K562 (cell line): Measurements from ENCODE around the gene SLC22A23. TPM values are rescaled to one million over a fixed set of nuclear protein-coding genes. Genes with fewer than 3 reads are reported as not detected.

Experiments
- CBFA2T3 ChIP-seq: fragments of 450-650 bp; IDR thresholded peaks from 2 replicates; pipeline ENCODE4 v1.6.1; 2017
- CEBPG ChIP-seq, 3 experiments: fragments of 200-800 bp in 1 of 3; sonication (Bioruptor generic) in 1 of 3; sonication (generic) in 1 of 3; formaldehyde crosslinking in 1 of 3; IDR thresholded peaks in 2 of 3; conservative IDR thresholded peaks in 1 of 3; 2 replicates each; pipeline versions ENCODE4 v1.6.1 to v1.8.0; 2016 to 2022; ENCODE audit warnings: missing compliant biosample characterization in 2 of 3, missing genetic modification characterization in 2 of 3, mild to moderate bottlenecking in 1 of 3, missing genetic modification reagents in 1 of 3
- CHD4 ChIP-seq: fragments of 200-600 bp; sonication (generic); IDR thresholded peaks from 3 replicates; pipeline ENCODE4 v1.6.1; 2012; ENCODE audit warnings: low read depth, mild to moderate bottlenecking, mixed read lengths, low read length, inconsistent platforms; ENCODE audit not compliant: insufficient read depth, insufficient replicate concordance, poor library complexity, severe bottlenecking
- ESRRB ChIP-seq: fragments of 250-450 bp; sonication (Bioruptor Pico); IDR thresholded peaks from 2 replicates; pipeline ENCODE4 v1.5.0; 2020; ENCODE audit warnings: mild to moderate bottlenecking, moderate library complexity, borderline replicate concordance
- FIP1L1 ChIP-seq: fragments of 200-400 bp; formaldehyde crosslinking; IDR thresholded peaks from 2 replicates; pipeline ENCODE4 v1.6.1; 2018; ENCODE audit warnings: mild to moderate bottlenecking, low read depth, low read length; ENCODE audit not compliant: poor library complexity, severe bottlenecking
- RBFOX2 ChIP-seq: fragments of 200-400 bp; formaldehyde crosslinking; IDR thresholded peaks from 2 replicates; pipeline ENCODE4 v1.6.1; 2017; ENCODE audit warnings: low read depth, mild to moderate bottlenecking, low read length, moderate library complexity
- SMC3 ChIP-seq: conservative IDR thresholded peaks from 2 replicates; pipeline ENCODE4 v1.6.1; 2011; ENCODE audit warnings: low read depth, low read length, improper control_type of control experiment; ENCODE audit not compliant: insufficient read depth
- SPI1 ChIP-seq: IDR thresholded peaks from 2 replicates; pipeline ENCODE4 v1.6.1; 2011; ENCODE audit warnings: low read depth, low read length, control low read depth, borderline replicate concordance
- ZNF217 ChIP-seq: sonication (generic); formaldehyde crosslinking; IDR thresholded peaks from 2 replicates; pipeline ENCODE4 v1.8.0; 2022; ENCODE audit warnings: mild to moderate bottlenecking, missing genetic modification reagents
- ZNF707 ChIP-seq: fragments of 250-450 bp; sonication (Bioruptor Pico); conservative IDR thresholded peaks from 2 replicates; pipeline ENCODE4 v1.8.0; 2022; ENCODE audit warnings: inconsistent platforms, mild to moderate bottlenecking, moderate library complexity
- polyA plus RNA-seq, 8 experiments: library from polyadenylated mRNA; depleted of rRNA in 4 of 8; stranded (reverse) in 5 of 8; unstranded in 3 of 8; fragments of >200 nt; fragmentation: Nextera tagmentation in 2 of 8; fragmentation: Illumina TruSeq in 1 of 8; extraction: Ambion mirVana in 2 of 8; extraction: Trizol in 1 of 8; gene quantifications; 2 replicates each; pipeline versions ENCODE4 v1.2.1 to v1.2.3, GENCODE V29; 2011 to 2014; ENCODE audit warnings: inconsistent platforms in 1 of 8, missing spikeins in 1 of 8
- total RNA-seq, 7 experiments: library from RNA; depleted of rRNA in 6 of 7; stranded (reverse); fragments of >200 nt in 6 of 7; fragmentation: Illumina TruSeq in 2 of 7; extraction: Trizol in 2 of 7; gene quantifications; 2 replicates each; pipeline versions ENCODE4 v1.2.1 to v1.2.3, GENCODE V29; 2011 to 2021; ENCODE audit warnings: low replicate concordance in 1 of 7
- TF ChIP-seq, protein P1 (sequence below): fragments of 250-450 bp; sonication (Bioruptor Pico); IDR thresholded peaks from 2 replicates; pipeline ENCODE4 v1.8.0; 2021; ENCODE audit warnings: moderate library complexity, mild to moderate bottlenecking, inconsistent platforms
- TF ChIP-seq, protein P2 (sequence below): fragments of 450-650 bp; IDR thresholded peaks from 2 replicates; pipeline ENCODE4 v1.6.1; 2014; ENCODE audit warnings: low read depth, mild to moderate bottlenecking, moderate library complexity, borderline replicate concordance
- TF ChIP-seq, protein P3 (sequence below), 2 experiments: fragments of 450-650 bp in 1 of 2; sonication (generic) in 1 of 2; formaldehyde crosslinking in 1 of 2; IDR thresholded peaks; 2 replicates each; pipeline versions ENCODE4 v1.7.1 to v1.9.0; 2016 to 2022; ENCODE audit warnings: inconsistent platforms in 1 of 2, mild to moderate bottlenecking in 1 of 2, missing genetic modification reagents in 1 of 2

Gene SLC22A23
- total and polyA plus RNA-seq, 9 of the 15 experiments (the other 6 are each of a cell fraction or from before 2014, with no cell fraction given) = 0.30 to 8.7 (median 2.5) TPM

DNA sequence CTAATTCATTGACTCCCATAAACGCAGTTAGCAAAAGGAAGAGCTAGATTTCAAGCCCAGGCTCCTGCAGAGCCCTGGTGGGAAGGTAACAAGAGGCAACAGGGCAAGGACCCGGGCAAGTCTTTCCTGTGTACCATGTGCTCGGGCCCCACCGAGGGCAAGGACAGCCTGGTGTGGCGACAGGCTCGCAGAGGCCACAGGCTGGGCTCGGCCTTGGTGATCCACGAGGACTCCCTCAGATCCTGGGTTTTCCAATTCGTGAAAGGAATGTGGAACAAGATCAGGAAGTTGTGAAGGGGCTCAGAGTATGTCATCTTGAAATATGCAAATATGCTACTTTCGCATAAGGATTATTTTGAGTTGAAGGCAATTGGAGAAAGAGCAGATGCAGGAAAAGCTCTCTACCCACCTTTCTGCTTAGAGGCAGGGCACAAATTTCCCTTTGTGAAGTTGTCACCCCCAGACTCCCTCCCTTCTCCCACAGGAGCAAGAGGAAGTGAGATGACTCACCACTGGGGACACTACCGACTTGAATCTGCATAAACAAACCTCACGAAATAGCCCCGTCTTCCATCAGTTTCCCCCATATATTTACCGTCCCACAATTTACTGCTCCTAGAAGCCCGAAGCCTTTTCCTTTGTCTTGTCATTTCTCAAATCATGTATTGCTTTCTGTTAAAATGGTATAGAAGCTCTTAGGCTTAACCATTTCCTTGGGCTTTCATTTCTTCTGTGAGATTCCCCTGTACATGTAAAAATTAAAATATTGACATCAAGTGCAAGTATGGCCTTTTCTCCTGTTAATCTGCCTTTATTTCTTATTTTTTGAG is 119.1 kb downstream of the SLC22A23 start (continued):
- TF ChIP-seq, protein P1, sequence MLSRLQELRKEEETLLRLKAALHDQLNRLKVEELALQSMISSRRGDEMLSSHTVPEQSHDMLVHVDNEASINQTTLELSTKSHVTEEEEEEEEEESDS (CRISPR knock-in tag) = no peak
- no peak for TF ChIP-seq ZNF707
- no peak for TF ChIP-seq CBFA2T3
- TF ChIP-seq, protein P2, sequence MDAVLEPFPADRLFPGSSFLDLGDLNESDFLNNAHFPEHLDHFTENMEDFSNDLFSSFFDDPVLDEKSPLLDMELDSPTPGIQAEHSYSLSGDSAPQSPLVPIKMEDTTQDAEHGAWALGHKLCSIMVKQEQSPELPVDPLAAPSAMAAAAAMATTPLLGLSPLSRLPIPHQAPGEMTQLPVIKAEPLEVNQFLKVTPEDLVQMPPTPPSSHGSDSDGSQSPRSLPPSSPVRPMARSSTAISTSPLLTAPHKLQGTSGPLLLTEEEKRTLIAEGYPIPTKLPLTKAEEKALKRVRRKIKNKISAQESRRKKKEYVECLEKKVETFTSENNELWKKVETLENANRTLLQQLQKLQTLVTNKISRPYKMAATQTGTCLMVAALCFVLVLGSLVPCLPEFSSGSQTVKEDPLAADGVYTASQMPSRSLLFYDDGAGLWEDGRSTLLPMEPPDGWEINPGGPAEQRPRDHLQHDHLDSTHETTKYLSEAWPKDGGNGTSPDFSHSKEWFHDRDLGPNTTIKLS = no peak
- TF ChIP-seq, protein P3, sequence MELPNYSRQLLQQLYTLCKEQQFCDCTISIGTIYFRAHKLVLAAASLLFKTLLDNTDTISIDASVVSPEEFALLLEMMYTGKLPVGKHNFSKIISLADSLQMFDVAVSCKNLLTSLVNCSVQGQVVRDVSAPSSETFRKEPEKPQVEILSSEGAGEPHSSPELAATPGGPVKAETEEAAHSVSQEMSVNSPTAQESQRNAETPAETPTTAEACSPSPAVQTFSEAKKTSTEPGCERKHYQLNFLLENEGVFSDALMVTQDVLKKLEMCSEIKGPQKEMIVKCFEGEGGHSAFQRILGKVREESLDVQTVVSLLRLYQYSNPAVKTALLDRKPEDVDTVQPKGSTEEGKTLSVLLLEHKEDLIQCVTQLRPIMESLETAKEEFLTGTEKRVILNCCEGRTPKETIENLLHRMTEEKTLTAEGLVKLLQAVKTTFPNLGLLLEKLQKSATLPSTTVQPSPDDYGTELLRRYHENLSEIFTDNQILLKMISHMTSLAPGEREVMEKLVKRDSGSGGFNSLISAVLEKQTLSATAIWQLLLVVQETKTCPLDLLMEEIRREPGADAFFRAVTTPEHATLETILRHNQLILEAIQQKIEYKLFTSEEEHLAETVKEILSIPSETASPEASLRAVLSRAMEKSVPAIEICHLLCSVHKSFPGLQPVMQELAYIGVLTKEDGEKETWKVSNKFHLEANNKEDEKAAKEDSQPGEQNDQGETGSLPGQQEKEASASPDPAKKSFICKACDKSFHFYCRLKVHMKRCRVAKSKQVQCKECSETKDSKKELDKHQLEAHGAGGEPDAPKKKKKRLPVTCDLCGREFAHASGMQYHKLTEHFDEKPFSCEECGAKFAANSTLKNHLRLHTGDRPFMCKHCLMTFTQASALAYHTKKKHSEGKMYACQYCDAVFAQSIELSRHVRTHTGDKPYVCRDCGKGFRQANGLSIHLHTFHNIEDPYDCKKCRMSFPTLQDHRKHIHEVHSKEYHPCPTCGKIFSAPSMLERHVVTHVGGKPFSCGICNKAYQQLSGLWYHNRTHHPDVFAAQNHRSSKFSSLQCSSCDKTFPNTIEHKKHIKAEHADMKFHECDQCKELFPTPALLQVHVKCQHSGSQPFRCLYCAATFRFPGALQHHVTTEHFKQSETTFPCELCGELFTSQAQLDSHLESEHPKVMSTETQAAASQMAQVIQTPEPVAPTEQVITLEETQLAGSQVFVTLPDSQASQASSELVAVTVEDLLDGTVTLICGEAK (IDR thresholded peaks at IDR 0.05) = no peak
- TF ChIP-seq, protein P3 (CRISPR knock-in tag; IDR thresholded peaks at IDR 0.05) = no peak
- TF ChIP-seq ESRRB (CRISPR knock-in tag) = no peak
- no peak for TF ChIP-seq ZNF217 (CRISPR knock-in tag)
- TF ChIP-seq CEBPG (CRISPR knock-in tag; IDR thresholded peaks at IDR 0.05) = peak; percentile 26; the same call in 1 of the 2 replicates
- no peak for TF ChIP-seq CEBPG (tag; conservative IDR thresholded peaks at IDR 0.05 in 1 of 2, IDR thresholded peaks at IDR 0.05 in 1 of 2)
- TF ChIP-seq SMC3 = no peak
- peak; percentile 48; the same call in 1 of the 2 replicates for TF ChIP-seq RBFOX2
- no peak for TF ChIP-seq FIP1L1
- no peak for TF ChIP-seq CHD4
- TF ChIP-seq SPI1 = peak; percentile 97
